HG02678 (cell line): Measurements from ENCODE around the gene PIGX.

Experiments
- ATAC-seq: cut with Tn5 transposase; IDR thresholded peaks from one replicate; pipeline ENCODE4 v1.9.1; 2021; ENCODE audit warnings: mild to moderate bottlenecking, moderate library complexity; ENCODE audit not compliant: unreplicated experiment

Gene PIGX

DNA sequence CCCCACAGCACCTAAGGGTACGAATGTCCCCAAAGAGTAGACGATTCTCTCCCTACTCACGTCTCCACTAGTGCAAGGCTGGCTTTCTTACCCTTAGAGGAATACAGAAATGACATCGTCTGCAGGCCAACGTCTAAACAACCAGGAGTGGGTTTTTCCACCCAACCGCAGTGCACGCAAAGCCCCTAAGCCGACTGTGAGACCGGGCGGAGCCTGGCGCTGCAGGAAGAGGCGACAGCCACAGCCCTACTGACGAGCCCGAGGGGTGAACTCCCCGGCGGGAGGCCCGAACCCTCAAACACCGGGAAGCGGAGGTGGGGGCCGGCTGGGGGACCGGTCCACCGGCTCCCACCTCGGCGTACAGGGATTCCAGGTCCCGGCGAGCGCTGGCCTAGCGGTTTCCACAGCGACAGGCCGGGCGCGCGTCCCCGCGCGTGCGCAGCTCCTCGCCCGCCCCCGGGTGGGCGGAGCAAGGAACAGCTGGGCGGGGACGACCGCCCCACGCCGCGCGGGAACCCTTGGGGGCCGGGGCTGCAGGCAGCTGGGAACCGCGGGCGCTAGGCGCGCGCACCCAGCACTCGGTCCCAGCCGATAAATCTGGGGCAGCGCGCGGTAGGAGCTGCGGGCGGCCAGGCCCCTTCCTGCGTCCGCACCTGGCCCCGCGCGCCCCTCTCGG is at the start of gene PIGX, which contains the start of gene CEP19:
PIGX (plus strand) TSS at position 540 of the 676 bp plus-strand sequence.
CEP19 (minus strand) TSS at position 413 of the 676 bp plus-strand sequence. CDS start 3,593 bp downstream, outside the sequence.
- peak; percentile 76 for ATAC-seq

DNA sequence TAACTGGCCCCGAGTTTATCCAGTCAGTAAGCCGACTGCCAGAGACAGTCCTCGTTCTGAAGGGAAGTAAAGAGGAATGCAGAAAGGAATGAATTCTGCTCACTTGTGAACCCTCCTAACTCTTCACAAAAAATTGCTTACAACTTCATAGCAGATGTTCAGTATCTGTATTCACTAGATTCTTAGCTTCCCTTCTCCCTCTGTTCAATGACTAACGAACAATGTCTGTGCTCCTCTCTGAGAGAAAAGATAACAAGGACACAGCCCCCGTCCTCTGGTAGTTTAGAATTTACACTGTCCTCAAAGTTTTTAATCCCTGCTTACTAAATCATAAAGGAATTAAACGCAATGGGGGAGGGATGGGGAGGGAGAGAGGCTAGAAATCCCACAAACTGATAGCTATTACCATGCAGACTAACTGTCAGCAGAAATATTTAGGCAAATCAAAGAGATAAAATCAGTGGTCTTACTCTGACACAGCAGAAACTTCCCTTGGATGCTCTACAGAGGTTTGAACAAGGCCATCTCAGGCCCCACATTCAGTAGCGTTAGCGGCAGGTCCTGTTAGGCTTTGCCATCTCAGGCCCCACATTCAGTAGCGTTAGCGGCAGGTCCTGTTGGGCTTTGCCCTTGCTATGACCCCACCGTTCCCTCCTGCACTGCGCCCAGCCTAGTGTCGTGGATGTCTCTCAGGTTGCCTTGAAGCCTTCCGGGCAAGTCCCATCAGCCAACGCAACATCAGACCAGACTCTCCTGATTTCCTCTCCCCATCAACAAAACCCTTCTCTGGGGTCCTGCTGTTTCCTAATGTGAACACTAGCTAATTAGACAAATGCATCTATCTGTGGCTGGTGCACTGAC is 49.2 kb upstream of the PIGX start:
- ATAC-seq = no peak

DNA sequence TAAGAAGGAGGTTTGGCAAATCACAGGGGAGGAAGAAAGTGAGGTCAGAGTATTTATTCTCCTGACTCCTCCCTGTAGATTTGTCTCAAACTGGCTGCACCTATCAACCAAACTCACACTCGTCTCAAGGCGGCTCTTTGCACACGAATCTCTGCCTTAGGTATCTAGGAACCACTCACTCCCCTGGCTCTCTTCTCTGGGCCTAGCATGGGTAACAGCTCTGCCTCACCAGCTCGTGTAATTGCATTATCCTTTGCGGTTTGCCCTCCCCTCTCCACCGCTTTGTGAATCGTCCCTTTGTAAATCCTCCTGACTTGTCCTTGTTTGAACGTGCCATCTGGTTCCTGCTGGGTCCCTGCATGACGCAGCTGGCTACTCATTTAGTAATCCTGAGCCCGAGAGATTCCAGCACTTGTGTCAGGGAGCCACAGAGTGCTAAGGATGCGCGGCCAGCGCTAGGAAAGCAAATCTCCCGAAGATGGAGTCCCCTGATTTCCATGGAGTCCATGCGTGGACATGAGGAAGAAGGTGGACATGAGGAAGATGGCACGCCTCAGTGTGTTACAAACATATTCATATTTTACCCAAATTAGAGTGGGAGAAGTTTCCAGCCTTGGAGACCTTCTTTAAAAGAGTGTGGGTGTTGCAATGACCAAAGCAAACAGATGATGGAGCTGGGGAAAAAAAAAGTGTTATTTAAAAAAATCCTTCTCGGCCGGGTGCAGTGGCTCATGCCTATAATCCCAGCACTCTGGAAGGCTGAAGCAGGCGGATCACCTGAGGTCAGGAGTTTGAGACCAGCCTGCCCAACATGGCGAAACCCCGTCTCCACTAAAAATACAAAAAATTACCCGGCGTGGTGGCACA is 45.9 kb upstream of the PIGX start:
- ATAC-seq = no peak

DNA sequence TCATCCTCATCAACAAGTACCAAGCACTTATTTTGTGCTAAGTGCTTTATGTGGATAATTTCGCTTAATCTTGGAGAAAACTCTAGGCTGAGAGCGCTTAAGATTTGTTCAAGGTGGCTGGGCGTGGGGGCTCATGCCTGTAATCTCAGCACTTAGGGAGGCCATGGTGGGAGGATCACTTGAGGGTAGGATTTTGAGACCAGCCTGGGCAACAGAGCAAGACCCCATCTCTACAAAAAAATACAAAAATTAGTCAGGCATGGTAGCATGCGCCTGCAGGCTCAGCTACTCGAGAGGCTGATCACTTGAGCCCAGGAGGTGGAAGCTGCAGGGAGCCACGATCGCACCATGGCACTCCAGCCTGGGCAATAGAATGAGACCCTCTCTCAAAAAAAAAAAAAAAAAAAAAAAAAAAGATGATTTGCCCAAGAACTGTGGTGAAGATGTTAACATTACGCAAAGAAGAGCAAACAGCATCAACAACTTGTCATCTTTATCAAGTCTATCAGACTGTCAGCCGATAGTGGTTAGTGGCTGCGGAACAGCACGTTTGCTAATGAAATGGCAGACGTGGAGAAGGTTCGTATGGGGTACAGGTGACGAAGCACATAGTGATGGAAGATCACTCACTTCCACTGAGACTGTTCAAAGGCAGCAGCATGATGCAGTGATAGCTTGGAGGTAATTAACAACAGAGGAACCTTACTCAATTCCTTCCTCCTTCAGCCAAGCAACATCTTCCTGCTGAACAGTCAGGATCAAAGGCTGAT is 44.9 kb upstream of the PIGX start:
- ATAC-seq = no peak

DNA sequence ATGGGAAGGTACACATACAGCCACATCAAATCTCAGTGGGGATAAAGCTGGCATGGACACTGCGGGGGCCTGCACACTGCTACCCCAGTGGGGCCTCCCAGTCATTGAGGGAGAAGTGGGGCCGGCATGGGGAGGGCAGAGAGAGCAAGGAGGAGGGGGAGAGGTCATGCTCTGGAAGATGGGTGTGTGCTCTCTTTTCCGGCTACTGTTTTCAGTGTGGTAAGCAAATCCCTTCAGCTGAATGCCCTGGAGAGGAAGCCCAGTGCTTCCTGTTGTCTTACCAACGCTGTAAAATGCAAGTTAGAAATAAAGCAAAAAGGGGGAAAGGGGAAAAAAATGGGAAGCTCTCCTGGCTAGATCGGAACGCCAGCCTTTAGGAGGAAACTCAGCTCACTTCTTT is 41.8 kb upstream of the PIGX start:
- ATAC-seq = no peak

DNA sequence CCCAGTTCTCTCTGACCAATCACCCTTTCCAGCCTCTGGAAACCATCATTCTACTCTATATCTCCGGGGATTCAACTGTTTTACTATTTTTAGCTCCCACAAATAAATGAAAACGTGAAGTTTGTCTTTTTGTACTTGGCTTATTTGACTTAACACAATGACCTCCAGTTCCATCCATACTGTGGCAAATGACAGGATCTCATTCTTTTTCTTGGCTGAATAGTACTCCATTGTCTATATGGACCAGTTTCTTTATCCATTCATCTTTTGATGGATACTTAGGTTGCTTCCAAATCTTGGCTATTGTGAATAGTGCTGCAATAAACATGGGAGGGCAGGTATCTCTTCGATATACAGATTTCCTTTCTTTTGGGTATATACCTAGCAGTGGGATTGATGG is 38.5 kb upstream of the PIGX start:
- no peak for ATAC-seq

DNA sequence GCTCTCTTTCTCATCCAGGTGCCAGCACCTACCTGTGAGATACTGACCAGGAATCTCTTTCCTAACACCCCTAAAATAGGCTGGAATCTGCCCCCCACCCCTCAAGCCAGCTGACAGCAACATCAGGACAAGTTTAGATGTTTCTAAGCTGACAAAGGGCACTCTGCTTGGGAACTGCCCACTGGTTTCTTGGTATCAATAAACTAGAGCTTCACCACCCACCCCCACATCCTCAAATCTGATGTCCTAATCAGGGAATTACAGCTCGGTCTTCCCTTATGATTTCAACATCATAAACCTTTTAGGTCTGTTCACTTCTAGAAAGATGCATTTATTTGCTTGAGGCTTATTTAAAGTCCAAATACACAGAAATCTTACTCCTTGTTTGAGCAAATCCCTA is 34.8 kb upstream of the PIGX start:
- ATAC-seq = no peak

DNA sequence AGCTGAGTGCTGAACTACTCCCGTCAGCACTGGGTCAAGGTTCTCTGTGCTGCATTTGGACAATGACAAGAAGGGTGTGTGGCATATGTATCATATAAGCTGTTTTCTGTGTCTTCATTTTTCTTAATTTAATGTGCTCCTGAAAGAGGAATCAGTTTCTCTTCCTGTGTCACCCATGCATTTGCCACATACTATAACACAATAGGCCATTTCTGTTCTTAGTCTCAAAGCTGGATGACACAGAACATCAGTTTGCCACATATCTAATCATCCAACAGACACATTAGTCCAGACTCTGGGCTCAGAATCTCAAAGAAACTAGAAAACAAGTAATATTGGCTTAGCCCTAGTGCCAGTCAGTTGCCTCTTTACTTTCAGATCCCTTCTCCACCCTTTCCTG is 34.2 kb upstream of the PIGX start:
- ATAC-seq = no peak

DNA sequence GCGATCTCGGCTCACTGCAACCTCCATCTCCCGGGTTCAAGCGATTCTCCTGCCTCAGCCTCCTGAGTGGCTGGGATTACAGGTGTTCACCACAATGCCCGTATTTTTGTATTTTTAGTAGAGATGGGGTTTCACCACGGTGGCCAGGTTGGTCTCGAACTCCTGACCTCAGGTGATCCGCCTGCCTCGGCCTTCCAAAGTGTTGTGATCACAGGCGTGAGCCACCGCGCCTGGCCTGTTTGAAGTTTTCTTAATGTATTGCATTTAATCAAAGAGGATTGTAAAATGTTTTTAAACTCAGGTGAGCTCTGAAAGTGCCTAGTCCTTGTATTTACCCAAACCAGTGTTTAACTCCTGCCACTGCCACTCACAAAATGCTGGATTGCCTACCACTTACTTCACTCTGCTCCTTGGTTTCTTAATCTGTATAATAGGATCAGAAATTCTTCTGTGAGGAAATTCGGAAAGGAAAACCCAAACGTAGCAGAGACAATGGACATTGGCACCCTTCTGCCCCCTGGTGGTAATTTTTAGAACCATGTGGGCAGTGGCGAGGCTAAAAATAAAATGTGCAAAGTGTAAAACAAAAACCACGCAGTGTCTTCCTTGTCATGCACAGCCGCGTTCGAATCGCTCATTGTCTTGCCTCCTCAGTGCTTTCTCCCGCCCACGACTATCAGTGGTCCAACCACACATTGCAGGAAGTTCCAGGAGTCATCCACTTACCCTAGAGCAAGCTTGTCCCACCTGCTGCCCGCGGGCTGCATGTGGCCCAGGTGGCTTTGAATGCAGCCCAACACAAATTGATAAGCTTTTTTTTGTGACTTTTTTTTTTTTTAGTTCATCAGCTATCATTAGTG is 27.4 kb upstream of the PIGX start:
- ATAC-seq = peak; percentile 93

DNA sequence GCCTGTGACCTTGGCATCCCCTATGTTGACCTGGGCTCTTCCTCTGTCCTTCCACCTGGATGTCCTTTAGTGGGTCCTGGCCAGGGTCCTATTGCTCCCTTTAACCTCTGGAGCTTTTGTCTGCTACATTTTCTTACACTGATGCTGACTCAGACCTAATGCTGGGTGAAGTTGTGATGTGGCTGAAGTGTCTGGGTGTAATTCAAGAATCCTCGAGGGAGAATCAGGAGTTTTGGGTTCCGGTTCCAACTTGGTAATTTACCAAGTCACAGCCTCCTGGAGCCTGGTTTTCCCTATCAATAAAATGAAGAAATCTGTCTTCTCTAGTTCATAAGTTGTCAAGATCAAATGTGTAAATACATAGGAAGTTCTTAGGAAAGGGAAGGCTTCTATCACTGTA is 25.7 kb upstream of the PIGX start:
- no peak for ATAC-seq

DNA sequence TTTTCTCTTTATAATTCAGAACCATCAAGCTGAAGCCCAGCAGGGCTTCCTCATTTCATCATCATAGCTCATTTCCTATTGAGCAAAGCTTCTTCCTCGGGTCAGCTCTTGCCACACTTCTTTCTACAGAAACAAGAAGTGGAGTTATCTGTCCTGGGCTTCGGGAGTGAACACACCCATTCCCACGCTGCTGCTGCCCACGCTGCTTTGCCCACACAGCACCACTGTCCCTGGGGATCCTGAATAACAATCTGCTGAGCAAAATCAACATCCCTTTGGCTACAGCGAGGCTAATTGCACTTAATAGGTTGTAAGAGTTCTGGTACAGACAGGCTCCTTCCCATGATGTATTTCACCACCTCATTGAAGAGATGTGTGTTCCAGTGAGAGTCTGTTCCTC is 23.8 kb upstream of the PIGX start:
- ATAC-seq = no peak

DNA sequence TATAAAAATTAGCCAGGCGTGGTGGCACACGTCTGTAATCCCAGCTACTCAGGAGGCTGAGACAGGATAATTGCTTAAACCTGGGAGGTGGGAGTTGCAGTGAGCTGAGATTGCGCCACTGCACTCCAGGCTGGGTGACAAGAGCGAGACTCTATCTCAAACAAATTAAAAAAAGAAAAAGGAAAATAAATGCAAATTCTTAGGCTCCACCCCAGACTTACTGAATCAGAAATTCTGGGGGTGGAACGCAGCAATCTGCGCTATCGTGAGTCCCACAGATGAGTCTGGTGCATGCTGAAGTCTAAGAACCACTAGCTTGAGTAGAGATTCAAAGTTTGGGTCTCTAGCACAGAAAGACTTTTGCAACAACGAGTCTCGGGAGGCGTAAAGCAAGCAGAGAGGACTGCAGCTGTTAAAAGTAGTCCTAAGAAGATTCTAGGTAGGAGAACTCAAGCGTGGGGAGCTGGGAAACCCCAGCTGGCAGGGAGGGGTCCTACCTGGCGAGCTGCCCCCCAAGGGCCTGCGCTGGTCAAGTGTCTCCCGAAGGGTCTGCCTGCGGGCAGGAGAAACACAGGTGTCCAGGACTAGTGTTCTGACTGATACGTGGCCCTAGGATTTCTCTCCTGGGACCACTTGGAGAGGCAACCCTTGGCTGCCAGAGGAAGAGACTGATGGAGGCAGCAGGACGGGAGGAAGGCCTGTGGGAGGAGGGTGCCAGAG is 22.1 kb upstream of the PIGX start:
- ATAC-seq = no peak

DNA sequence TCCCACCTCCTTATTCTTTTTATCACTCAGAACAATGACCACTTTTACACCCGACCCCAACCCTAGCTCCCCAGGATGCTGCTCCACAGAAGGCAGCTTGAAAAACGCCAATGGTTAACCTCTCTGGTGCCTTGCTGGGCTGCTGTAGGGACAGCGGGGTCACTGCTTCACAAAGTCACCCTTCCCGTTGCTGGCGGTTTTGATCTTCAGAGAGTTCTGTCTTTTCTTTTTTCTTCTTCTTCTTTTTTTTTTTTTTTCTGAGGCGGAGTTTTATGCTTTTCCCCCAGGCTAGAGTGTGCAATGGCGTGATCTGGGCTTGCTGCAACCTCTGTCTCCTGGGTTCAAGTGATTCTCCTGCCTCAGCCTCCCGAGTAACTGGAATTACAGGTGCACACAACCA is 20.8 kb upstream of the PIGX start:
- ATAC-seq = no peak

DNA sequence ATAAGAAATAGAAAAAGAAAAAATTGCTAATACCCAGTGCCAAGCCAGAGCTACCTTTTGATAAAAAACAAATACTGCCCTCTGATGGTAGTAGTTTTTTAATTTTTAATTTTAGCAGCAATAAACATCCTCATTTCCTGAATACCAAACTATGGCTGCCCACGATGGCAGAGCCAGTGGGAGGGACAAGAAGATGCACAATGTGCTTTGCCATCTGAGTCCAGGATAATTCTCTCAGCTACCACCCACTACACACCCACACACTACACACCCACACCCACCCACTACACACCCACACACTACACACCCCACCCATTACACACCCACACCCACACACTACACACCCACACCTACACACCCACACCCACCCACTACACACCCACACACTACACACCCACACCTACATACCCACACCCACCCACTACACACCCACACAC is 18.0 kb upstream of the PIGX start:
- no peak for ATAC-seq

DNA sequence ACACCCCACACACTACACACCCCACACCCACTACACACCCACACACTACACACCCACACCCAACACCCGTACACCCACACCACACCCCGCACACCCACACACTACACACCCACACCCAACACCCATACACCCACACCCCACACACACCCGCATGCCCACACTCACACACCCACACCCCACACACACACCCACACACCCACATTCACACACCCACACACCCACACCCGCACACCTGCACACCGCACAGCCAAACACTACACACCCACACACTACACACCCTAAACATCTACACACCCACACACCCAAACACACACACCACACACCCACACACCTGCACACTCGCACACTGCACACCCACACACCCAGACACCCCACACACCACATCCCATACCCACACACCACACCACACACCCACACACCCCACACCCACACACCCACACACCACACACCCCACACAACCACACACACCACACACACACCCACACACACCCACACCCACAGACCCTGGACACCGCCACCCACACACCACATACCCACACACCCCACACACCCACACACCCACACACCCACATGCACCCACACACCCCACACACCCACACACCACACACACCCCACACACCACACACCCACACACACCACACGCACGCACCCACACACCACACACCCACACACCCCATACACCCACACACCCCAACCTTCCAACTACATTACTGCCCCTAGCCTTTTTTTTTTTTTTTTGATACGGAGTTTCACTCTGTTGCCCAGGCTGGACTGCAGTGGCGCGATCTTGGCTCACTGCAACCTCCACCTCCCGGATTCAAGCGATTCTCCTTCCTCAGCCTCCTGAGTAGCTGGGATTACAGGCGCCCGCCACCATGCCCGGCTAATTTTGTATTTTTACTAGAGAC is 17.0 kb upstream of the PIGX start:
- no peak for ATAC-seq

DNA sequence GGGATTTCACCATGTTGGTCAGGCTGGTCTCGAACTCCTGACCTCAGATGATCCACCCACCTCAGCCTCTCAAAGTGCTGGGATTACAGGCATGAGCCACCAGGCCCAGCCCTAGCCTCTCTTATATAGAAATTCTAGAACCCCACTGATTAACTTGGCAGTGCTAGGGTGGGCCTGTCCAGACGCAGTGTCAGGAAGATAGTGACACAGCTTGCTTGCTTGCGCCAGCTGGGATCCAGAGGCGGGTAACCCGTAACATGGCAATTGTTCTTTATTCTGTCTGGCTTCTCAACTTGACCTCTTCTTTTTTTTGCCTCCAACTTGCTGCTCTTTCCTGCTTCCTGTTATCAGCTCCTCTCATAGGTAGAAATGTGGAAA is 16.3 kb upstream of the PIGX start:
- no peak for ATAC-seq

DNA sequence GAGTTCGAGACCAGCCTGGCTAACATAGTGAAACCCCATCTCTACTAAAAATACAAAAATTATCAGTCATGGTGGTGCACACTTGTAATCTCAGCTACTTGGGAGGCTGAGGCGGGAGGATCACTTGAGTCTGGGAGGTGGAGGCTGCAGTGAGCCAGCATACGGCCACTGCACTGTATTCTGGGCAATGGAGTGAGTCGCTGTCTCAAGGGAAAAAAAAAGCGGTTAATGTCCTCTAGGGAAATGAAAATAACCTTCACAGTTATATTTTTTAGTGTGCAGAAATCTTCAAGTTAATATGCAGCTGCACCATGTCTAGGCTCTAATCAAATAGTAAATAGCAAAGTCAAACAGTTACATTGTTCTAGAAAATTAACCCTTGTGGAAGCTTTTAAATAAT is 14.9 kb upstream of the PIGX start:
- no peak for ATAC-seq

DNA sequence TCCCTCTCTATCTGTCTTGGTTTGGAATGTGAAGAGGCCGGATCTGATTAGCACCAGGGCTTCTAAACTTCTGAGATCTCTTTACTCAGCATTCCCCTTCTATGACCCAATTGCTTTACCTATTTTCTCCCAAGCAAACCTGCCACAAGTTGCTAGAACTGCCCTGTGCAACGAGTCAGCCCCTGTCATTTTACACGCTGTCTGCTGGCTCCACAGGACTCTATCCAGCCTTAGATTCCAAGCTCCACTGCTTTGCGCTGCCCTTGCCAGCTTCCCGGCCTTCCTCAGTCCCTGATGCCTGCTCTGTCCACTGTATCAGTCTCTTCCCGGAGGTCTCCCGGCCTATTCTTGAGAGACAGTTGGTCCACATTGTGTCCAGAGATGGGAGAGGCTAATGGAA is 12.4 kb upstream of the PIGX start:
- ATAC-seq = no peak
